DMS153 (cell line): ENCODE measurements around the gene SYNJ1.
"Not testable (repeated sequence)": the region's sequence is repeated elsewhere in the genome, so short reads cannot be mapped to it uniquely, and the experiment has no call there.

ENCODE experiments used
- DNase-seq: peaks from one replicate; lab custom pipeline; 2025; lab: John Stamatoyannopoulos, UW

The SYNJ1 gene

GRCh38 chr21:32727687-32728455, at the start of gene SYNJ1:
TSS of gene SYNJ1 (minus strand) at chr21:32728013. CDS start at chr21:32726895, 1,118 bp downstream.
- DNase-seq: peak; percentile 87

DNA sequence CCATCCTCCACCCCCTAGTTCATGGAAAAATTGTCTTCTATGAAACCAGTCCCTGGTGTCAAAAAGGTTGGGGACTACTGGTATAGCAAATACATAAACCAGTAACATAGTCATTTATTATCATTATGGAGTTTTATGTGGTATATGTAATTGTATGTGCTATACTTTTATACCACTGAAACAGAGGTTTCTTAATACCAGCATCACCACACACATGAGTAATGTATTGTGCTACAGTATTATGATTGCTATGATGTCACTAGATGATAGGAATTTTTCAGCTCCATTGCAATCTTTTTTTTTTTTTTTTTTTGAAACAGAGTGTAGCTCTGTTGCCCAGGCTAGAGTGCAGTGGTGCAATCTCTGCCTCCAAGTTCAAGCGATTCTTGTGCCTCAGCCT, 49.5 kb upstream of the SYNJ1 start:
- no peak for DNase-seq

GRCh38 chr21:32776743-32777142, 48.9 kb upstream of the SYNJ1 start:
- DNase-seq: no peak

DNA sequence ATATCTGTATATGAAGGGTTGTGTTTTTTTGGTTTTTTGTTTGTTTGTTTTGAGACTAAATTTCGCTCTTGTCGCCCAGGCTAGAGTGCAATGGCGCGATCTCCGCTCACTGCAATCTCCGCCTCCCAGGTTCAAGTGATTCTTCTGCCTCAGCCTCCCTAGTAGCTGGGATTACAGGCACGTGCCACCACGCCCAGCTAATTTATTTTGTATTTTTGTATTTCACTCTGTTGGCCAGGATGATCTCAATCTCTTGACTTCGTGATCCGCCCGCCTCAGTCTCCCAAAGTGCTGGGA, 45.2 kb upstream of the SYNJ1 start:
- DNase-seq: not testable (repeated sequence)

GRCh38 chr21:32772281-32773047, 44.7 kb upstream of the SYNJ1 start:
- no peak for DNase-seq

DNA sequence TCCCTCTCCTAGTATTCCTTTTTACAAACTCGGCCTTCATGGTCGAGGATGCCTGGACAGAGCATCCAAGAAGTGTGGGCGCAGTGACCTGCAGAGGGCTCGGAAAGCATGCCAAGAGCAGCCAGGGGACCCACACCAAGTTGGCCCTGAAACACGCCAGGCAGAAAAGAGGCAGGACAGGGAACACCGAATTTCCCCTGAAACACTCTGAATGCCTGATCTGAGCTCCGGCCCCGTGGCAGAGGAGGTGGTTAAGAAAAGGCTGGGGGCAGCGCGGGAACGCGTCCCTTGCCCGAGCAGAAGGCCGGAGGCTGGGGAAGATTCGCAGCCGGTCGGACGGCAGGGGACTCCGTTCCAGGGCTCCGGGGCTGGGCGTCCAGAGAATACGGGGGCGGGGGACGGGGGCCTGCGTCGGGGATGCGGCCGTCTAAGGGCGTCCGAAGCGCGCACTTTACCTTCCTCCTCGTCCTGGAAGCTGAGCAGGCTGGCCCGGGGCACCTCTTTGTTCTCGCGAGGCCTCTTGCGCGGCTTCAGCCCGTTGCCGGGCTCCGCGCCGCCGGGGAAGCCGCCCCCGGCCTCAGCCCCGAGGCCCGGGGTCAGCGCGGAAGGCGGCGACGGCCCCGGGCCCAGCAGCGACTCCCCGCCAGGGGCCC, 43.2 kb upstream of the SYNJ1 start:
- no peak for DNase-seq

GRCh38 chr21:32768530-32768929, 40.7 kb upstream of the SYNJ1 start:
- DNase-seq: no peak

DNA sequence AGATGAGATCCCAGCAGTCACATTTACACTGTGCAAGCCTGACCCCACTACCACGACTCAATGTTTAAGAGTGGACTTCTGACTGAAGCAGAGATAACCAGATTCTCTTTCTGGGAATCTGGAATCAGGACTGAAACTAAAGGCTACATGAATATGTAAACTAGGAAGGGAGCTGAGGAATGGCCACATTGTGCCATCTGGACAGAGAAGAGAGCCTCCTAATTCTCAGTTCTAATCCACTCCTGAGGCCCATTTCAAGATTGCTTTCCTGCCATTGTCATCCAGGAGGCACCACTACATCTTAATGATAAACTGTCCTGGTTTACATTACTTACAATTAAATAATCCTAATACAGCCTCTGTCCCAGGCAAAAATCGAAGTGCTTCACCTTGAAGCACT, 37.2 kb upstream of the SYNJ1 start:
- no peak for DNase-seq

GRCh38 chr21:32764186-32764585, 36.4 kb upstream of the SYNJ1 start:
- DNase-seq: no peak

- DNase-seq: no peak
Measured at GRCh38 chr21:32757804-32758203, 30.0 kb upstream of the SYNJ1 start.

DNA sequence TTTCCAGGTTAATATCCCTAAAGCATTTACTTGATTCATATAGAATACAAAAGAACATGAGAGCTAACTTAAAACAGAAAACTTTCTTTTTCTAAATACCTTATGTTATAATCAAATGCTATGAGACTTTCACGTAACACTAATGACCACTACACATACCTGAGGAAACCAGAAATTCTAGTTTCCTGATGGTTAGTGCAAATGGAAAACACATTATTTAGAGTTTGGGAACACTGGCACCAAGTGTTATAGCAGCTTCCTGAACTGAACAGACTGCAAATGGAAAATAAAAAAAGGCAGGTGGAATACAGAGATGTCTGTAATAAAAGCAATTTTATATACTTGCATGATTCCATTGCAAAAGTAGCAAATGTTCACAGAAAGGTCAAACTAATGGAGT, 28.3 kb upstream of the SYNJ1 start:
- DNase-seq: no peak

GRCh38 chr21:32753818-32754585, 26.2 kb upstream of the SYNJ1 start:
- no peak for DNase-seq

GRCh38 chr21:32750405-32750804, 22.6 kb upstream of the SYNJ1 start:
- no peak for DNase-seq

DNA sequence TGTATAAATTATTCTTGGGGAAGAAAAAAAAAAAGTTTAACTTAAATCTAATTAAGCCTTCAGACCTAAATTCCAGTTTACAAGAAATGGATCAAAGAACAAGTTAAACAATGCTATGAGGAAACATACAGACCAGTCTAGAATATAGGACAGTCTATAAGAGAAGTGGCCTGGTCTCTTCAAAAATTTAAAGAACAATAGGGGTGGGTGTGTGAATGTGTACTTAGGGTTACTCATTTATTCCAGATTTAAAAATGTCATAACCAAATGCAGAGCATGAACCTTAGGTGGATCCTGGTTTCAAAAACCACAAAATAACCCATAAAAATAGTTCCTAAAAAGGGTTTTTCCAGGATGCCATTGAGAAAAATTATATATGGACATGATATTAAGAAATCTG, 21.8 kb upstream of the SYNJ1 start:
- no peak for DNase-seq

DNA sequence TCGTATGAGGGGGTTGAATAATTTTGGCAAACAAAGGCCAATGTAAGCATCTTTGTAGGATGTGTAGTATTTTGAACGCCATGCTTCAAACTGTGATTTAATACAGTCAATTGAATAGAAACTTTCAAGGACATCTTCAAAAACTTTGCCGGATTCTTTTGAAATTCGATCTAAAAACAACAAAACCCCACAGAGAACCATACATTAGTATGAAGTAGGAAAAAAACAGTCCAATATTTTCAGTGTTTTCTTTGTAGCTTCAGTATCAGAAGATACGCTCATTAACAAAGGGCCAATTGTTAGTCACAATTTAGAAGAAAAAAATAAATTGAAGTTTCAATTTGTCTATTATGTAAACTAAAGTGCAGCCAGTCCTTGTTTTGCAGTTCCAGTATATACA, 20.7 kb upstream of the SYNJ1 start:
- no peak for DNase-seq

DNA sequence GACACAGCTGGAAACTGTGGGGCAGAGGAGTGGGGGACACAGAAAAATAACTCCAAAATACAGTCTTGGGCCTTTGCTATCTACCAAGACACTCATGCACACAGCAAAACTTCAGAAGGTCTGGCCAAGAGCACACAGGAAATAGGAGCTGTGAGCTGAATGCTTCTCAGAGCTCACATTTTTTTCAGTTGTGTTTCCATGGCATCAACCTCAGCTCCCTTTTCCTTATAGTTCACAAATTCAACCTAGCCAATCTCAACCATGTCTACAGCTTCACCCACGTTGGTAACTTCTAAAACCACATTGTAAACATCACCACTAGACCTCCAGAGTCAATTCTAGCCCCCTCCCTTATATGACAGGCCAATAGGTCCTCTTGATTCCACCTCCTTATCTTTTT, 19.6 kb upstream of the SYNJ1 start:
- no peak for DNase-seq

GRCh38 chr21:32746711-32747110, 18.9 kb upstream of the SYNJ1 start:
- DNase-seq: not testable (repeated sequence)

DNA sequence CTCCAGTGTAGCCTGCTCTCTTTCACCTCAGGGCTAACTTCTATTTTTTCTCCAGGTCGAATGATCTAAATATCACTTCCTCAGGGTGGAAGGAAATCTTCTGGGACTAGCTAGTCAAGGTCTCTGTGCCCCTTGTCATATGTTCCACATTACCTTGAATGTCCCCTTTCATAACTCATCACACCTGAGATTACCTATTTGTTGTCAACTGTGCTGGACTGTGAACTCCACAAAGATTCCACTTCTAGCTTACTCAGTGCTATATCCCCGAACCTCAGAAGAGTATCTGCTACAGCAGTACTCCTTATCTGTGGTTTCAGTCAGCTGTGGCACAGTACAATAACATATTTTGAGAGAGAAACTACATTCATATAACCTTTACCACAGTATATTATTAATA, 14.6 kb upstream of the SYNJ1 start:
- DNase-seq: no peak

DNA sequence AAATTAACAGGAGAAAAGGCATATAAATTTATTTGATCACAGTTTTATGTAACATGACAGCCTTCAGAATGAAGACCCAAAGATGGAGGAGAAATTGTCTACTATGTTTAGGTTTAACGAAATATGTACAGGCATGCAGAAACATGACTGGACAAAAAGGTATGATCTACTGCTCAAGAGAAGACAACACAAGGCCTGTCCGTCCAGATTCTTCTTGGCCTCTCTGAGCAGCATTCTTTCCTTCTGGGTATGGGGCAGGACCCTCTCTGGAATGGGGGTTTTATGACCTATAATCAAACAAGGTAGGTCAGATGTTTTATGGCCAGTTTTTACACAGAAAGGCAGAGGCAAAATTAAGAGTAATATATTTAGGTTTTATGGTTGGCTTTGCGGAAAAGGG, 13.5 kb upstream of the SYNJ1 start:
- DNase-seq: no peak

GRCh38 chr21:32739946-32740345, 12.1 kb upstream of the SYNJ1 start:
- no peak for DNase-seq

- not testable (repeated sequence) for DNase-seq
Measured at GRCh38 chr21:32736083-32736482, 8.3 kb upstream of the SYNJ1 start.

GRCh38 chr21:32735524-32735923, 7.7 kb upstream of the SYNJ1 start:
- no peak for DNase-seq
